Limb (tissue), 2 donors: ENCODE data around the gene ANKRD26.
"Not testable (repeated sequence)": the region's sequence is repeated elsewhere in the genome, so short reads cannot be mapped to it uniquely, and the experiment has no call there.

Experiments
- DNase-seq, 2 donors: peaks; one replicate each; pipeline ENCODE4 v3.0.0-alpha.2; 2016; ENCODE audit errors: extremely low spot score in 2 of 2

Gene ANKRD26

GRCh38 chr10:27099916-27100812, at the start of gene ANKRD26:
Gene ANKRD26, minus strand, starts transcription at chr10:27100494. Its CDS starts 168 bp downstream, at chr10:27100326.
- peak; percentile 98 to 99 for DNase-seq

GRCh38 chr10:27147701-27148100, 47.4 kb upstream of the ANKRD26 start:
- no peak for DNase-seq

GRCh38 chr10:27145937-27146336, 45.6 kb upstream of the ANKRD26 start:
- DNase-seq, result no peak

GRCh38 chr10:27143686-27144085, 43.4 kb upstream of the ANKRD26 start:
- no peak for DNase-seq

- no peak for DNase-seq
Observed at GRCh38 chr10:27138277-27138676, 38.0 kb upstream of the ANKRD26 start.

- DNase-seq, result no peak
Observed at GRCh38 chr10:27134371-27134770, 34.1 kb upstream of the ANKRD26 start.

- no peak for DNase-seq
Observed at GRCh38 chr10:27108165-27108564, 7.9 kb upstream of the ANKRD26 start.

- DNase-seq, result no peak
Observed at GRCh38 chr10:27104919-27105318, 4.6 kb upstream of the ANKRD26 start.

- DNase-seq, result no peak
Observed at GRCh38 chr10:27100813-27101347, 586 bp upstream of the ANKRD26 start.

GRCh38 chr10:27099448-27099847, 846 bp downstream of the ANKRD26 start:
- DNase-seq, result no peak

GRCh38 chr10:27088119-27089044, 11.9 kb downstream of the ANKRD26 start:
- DNase-seq, result no peak

- no peak for DNase-seq
Observed at GRCh38 chr10:27072436-27073114, 27.7 kb downstream of the ANKRD26 start.

GRCh38 chr10:27068217-27068891, 31.9 kb downstream of the ANKRD26 start:
- DNase-seq, result no peak

GRCh38 chr10:27065084-27065483, 35.2 kb downstream of the ANKRD26 start:
- no peak for DNase-seq

- DNase-seq, result no peak
Observed at GRCh38 chr10:27052656-27053055, 47.6 kb downstream of the ANKRD26 start.

GRCh38 chr10:27045247-27045646, 55.0 kb downstream of the ANKRD26 start:
- not testable (repeated sequence) for DNase-seq

- no peak for DNase-seq
Observed at GRCh38 chr10:27041196-27041595, 59.1 kb downstream of the ANKRD26 start.

GRCh38 chr10:27038168-27038567, 62.1 kb downstream of the ANKRD26 start:
- no peak for DNase-seq

GRCh38 chr10:27035163-27035562, 65.1 kb downstream of the ANKRD26 start:
- DNase-seq, result no peak

GRCh38 chr10:27030060-27030459, 70.2 kb downstream of the ANKRD26 start:
- DNase-seq, result no peak

- no peak for DNase-seq
Observed at GRCh38 chr10:27022048-27022447, 78.2 kb downstream of the ANKRD26 start.
